ENCODE measurements around the gene E2F8.

DNA sequence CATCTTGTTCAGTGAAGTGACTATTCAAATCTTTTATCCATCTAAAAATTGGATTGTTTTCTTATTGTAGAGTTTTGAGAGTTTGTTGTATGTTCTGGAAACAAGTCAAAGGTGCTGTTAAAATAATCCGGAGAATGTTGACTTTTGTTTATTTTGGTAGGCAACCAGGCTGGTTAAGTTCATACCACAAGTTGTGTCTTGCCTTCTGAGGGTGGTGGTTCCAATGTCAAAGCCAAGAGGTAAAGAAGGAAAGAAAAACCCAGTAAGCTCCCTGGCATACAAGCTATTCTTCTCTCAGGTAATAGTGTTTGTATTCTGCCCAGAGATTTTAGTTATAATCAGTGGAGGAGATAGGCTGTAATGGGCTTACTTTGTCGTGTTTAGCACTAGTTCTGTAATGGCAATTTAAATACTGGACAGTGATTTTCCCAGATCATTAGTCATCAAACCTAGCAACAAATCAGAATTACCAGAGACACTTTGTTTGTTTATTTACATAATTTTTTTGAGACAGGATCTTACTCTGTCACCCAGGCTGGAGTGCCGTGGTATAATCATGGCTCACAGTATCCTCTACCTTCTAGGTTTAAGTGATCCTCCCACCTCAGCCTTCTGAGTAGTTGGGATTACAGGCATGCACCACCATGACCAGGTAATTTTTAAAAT lies 23.9 kb downstream of the E2F8 start:
- TF ChIP-seq POLR2A (IDR thresholded peaks at IDR 0.05; ENCODE audit: low read depth, low read length): no peak
- no peak for TF ChIP-seq POLR2AphosphoS5 (IDR thresholded peaks at IDR 0.05; ENCODE audit: low read depth, low read length)
- no peak for TF ChIP-seq SPI1 (IDR thresholded peaks at IDR 0.05; ENCODE audit: low read depth, low read length)
- TF ChIP-seq TAF1 (IDR thresholded peaks at IDR 0.05; ENCODE audit: low read depth, low read length): no peak

Measured in GM12891 (cell line).